Effector memory CD8-positive, alpha-beta T cell (primary cell): ENCODE measurements around the gene ADAM8.
A peak's percentile ranks its signal among the peaks of the same experiment; 100 is the strongest.

Source experiments
- ATAC-seq: fragments of 150-1000 bp; cut with Tn5 transposase; replicated peaks from 2 replicates; pipeline ENCODE4 v1.10.0; 2021; ENCODE audit warnings: mild to moderate bottlenecking, moderate library complexity
- DNase-seq, 3 experiments: peaks; one replicate each; pipeline ENCODE4 v3.0.0; 2021
- H3K27ac Mint-ChIP-seq, 2 donors: one replicate each; pipeline ENCODE4 v1.8.0; 2022; ENCODE audit warnings: mild to moderate bottlenecking in 2 of 2, mixed read lengths in 2 of 2, moderate library complexity in 2 of 2
- H3K27me3 Mint-ChIP-seq, 2 donors: one replicate each; pipeline ENCODE4 v1.8.0; 2022; ENCODE audit warnings: mixed read lengths in 2 of 2
- H3K36me3 Mint-ChIP-seq: one replicate; pipeline ENCODE4 v1.8.0; 2022; ENCODE audit warnings: mild to moderate bottlenecking, moderate library complexity, mixed read lengths; ENCODE audit not compliant: insufficient read depth
- H3K4me1 Mint-ChIP-seq, 2 donors: one replicate each; pipeline ENCODE4 v1.8.0; 2022; ENCODE audit warnings: low read depth in 2 of 2, mixed read lengths in 2 of 2
- H3K4me3 Mint-ChIP-seq, 2 donors: one replicate each; pipeline ENCODE4 v1.8.0; 2022; ENCODE audit warnings: mild to moderate bottlenecking in 2 of 2, mixed read lengths in 2 of 2, moderate library complexity in 2 of 2
- H3K9me3 Mint-ChIP-seq, 2 donors: one replicate each; pipeline ENCODE4 v1.8.0; 2022; ENCODE audit warnings: mixed read lengths in 2 of 2

The ADAM8 gene

GRCh38 chr10:133313192-133313591 is 36.5 kb upstream of the ADAM8 start:
- Mint-ChIP-seq H3K9me3 (no peaks in the 10 kb centered on the region), H3K4me1 (peaks cover 1 to 7% of the 10 kb centered on the region in 2 donors), H3K27ac (no peak overlapping the region), H3K4me3 (no peak overlapping the region), H3K36me3 (peaks cover 31% of the 10 kb centered on the region), H3K27me3 (no peaks in the 10 kb centered on the region)
- DNase-seq (no peak), ATAC-seq (no peak)

DNA sequence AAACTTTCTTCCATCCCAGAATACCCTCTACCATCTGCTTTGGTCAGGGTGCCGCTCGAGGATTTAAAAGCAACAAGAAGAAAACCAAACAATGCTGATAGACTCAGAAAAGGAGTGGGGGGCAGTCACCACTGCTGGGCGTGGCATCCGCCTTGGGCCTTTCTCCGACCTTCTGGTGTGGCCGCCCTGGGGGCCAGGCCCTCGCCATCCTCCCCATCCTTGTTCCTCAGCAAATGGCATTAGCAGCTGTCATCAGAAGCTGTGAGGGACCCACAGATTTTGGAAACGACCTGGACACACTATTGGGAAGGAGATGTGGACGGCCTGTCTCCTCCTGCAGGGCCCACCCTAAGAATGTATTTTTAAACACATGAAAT is 36.1 kb upstream of the ADAM8 start:
- DNase-seq (no peak), ATAC-seq (no peak)
- Mint-ChIP-seq H3K36me3 (peaks cover 36% of the 10 kb centered on the region), H3K4me3 (no peak overlapping the region), H3K4me1 (peaks cover 6 to 11% of the 10 kb centered on the region in 2 donors), H3K27ac (no peak overlapping the region), H3K27me3 (no peaks in the 10 kb centered on the region), H3K9me3 (no peaks in the 10 kb centered on the region)

DNA sequence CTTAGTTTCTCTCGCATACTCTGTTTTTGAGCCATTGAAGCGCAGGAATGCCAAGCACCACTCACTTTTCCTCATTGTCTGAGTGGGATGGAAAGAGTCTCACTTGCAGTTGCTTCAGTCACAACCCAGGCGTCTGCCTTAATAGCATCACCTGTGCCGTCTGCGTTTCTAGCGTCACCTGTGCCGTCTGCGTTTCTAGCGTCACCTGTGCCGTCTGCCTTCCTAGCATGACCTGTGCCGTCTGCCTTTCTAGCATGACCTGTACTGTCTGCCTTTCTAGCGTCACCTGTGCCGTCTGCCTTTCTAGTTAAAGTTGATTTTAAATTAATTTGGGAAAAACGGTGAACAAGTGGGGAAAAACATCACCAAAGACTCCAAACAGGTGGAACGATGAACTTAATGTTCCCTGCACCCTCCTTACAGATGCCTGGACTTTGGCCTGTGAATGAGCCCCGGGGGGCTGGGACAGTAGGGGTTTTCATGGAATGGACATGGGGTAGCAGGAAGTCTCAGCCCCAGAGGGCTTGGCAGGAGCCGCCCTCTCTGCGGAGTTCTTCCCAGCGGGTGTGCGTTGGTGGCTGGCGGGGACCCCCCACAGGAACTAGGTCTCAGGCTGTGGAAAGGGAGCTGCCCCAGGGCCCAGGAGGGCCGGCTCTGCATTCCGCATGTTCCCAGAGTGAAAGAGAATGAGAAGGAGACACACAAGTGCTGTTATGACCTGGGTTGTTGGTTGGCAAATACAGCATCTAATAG is 35.5 kb upstream of the ADAM8 start:
- H3K4me1 Mint-ChIP-seq = peaks cover 10 to 16% of the 10 kb centered on the region in 2 donors

DNA sequence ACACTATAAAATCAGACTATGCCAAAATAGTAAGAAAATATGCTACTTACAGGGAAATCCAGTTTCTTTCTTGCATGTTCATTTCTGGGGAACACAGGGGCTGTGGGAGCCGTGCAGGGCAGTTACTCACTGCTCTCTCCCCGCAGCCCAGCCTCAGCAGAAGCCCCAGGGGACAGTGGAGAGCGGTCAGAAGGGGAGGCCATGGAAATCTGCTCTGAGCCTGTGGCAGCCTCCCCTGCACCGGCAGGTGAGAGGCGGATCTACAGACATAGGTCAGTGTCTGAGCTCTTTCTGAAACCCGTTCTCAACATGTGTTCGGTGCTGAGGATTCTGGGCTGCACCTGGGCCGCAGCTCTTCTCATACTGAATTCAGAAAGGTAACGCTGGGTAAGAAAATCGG is 34.9 kb upstream of the ADAM8 start:
- no peak overlapping the region for H3K4me3 Mint-ChIP-seq
- H3K36me3 Mint-ChIP-seq = peaks cover 40% of the 10 kb centered on the region
- DNase-seq = no peak
- H3K9me3 Mint-ChIP-seq = no peaks in the 10 kb centered on the region
- no peaks in the 10 kb centered on the region for H3K27me3 Mint-ChIP-seq
- no peak overlapping the region for H3K27ac Mint-ChIP-seq
- peaks cover 15 to 19% of the 10 kb centered on the region in 2 donors for H3K4me1 Mint-ChIP-seq
- ATAC-seq = no peak

More for the DNA sequence above, 35.5 kb upstream of the ADAM8 start:
- Mint-ChIP-seq H3K27me3 (no peaks in the 10 kb centered on the region), H3K9me3 (no peaks in the 10 kb centered on the region), H3K27ac (no peak overlapping the region), H3K36me3 (peaks cover 38% of the 10 kb centered on the region), H3K4me3 (no peak overlapping the region)
- DNase-seq (no peak), ATAC-seq (no peak)

GRCh38 chr10:133310789-133311188 is 34.1 kb upstream of the ADAM8 start:
- DNase-seq (no peak), ATAC-seq (no peak)
- H3K9me3 Mint-ChIP-seq = no peaks in the 10 kb centered on the region
- H3K27me3 Mint-ChIP-seq = no peaks in the 10 kb centered on the region
- peaks cover 16 to 19% of the 10 kb centered on the region in 2 donors for H3K4me1 Mint-ChIP-seq
- peak overlapping the region in 1 of 2 donors; percentile 29 for H3K4me3 Mint-ChIP-seq
- no peak overlapping the region for H3K27ac Mint-ChIP-seq
- H3K36me3 Mint-ChIP-seq = peaks cover 44% of the 10 kb centered on the region

DNA sequence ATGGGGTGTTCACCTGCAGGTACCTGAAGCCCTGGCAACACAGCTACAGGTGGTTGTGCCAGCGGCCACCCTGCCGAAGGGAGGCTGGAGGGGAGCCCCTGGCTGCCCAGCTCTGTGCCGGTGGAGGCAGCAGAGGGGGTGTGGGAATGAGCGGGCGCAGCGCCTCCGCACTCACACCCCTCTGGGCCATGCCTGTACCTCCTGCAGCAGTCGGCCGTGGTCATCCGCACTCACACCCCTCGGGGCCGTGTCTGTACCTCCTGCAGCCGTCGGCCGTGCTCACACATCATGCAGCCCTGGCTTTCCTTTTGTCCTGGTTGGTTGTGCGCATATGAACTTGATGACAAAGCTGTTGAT is 33.7 kb upstream of the ADAM8 start:
- peaks cover 20 to 23% of the 10 kb centered on the region in 2 donors for H3K4me1 Mint-ChIP-seq
- H3K36me3 Mint-ChIP-seq = peaks cover 48% of the 10 kb centered on the region
- H3K9me3 Mint-ChIP-seq = no peaks in the 10 kb centered on the region
- DNase-seq (no peak), ATAC-seq (no peak)
- no peak overlapping the region for H3K27ac Mint-ChIP-seq
- no peak overlapping the region for H3K4me3 Mint-ChIP-seq
- no peaks in the 10 kb centered on the region for H3K27me3 Mint-ChIP-seq

DNA sequence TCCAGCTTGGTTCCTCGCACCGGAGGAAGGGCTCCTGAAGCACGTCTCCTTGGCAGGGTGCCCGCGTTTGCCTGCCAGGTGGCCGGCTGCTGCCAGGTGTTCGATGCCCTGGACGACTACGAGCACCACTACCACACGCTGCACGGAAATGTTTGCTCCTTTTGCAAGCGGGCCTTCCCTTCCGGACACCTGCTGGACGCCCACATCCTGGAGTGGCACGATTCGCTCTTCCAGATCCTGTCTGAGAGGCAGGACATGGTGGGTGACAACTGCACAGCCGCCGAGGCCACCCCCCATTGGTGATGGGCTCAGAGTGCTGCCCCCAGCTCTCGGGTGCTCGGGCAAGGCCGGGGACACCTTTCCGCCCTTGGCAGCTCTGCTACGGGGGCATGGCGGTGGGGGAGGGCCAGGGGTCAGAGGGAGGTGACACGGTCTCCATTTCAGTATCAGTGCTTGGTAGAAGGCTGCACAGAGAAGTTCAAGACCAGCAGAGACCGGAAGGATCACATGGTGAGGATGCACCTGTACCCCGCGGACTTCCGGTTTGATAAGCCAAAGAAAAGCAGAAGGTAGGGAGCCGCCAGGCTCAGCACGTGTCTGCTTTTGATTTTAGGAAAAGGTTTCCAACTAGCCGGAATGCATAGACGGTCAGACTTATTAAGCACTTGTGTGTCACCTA is 33.2 kb upstream of the ADAM8 start:
- Mint-ChIP-seq H3K4me1 (peaks cover 23 to 28% of the 10 kb centered on the region in 2 donors), H3K27me3 (no peaks in the 10 kb centered on the region), H3K4me3 (peak overlapping the region; percentile 69 to 98), H3K27ac (peak overlapping the region; percentile 78 to 99), H3K9me3 (no peaks in the 10 kb centered on the region), H3K36me3 (peaks cover 51% of the 10 kb centered on the region)
- DNase-seq (no peak), ATAC-seq (no peak)

DNA sequence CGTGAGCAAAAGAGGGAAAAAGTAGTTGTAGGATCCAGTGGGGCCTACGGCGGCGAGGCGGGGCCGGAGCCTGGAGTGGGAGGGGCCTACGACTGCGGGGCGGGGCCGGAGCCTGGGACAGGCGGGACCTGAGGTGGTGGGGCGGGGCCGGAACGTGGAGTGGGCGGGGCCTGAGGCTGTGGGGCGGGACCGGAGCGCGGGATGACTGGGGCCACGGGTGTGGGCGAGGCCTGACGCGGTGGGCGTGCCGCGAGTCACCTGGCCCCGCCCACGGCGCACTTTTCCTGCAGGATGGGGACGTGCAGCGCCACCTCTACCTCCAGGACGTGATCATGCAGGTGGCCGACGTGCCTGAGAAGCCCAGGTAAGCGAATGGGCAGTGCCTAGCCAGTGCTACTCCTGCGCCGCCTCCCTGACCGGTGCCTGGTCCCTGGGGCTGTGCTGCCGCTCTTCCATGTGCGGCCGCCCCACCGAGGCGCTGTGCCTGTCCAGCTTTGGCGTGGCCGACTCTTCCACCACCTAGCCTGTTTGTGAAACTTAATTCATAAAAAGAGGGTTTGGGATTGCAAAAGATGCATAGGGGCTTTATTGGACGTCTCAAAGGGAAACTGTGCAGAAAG is 32.5 kb upstream of the ADAM8 start:
- Mint-ChIP-seq H3K9me3 (no peaks in the 10 kb centered on the region), H3K27me3 (no peaks in the 10 kb centered on the region), H3K36me3 (peaks cover 51% of the 10 kb centered on the region), H3K4me1 (peaks cover 23 to 25% of the 10 kb centered on the region in 2 donors), H3K27ac (peak overlapping the region; percentile 78 to 99), H3K4me3 (peak overlapping the region; percentile 69 to 98)
- peak; percentile 90 to 95 (median 93) for DNase-seq
- ATAC-seq = peak; percentile 70

- H3K4me1 Mint-ChIP-seq = peaks cover 24 to 30% of the 10 kb centered on the region in 2 donors
- peak; percentile 72 for ATAC-seq
Observed at GRCh38 chr10:133308421-133309099, 31.9 kb upstream of the ADAM8 start, which contains the start of the genes TUBGCP2 and ZNF511. TUBGCP2 (minus strand) TSS chr10:133308872; CDS start chr10:133302941, 5,931 bp downstream. ZNF511 (plus strand) TSS chr10:133308914; CDS start chr10:133308944, 30 bp downstream.

DNA sequence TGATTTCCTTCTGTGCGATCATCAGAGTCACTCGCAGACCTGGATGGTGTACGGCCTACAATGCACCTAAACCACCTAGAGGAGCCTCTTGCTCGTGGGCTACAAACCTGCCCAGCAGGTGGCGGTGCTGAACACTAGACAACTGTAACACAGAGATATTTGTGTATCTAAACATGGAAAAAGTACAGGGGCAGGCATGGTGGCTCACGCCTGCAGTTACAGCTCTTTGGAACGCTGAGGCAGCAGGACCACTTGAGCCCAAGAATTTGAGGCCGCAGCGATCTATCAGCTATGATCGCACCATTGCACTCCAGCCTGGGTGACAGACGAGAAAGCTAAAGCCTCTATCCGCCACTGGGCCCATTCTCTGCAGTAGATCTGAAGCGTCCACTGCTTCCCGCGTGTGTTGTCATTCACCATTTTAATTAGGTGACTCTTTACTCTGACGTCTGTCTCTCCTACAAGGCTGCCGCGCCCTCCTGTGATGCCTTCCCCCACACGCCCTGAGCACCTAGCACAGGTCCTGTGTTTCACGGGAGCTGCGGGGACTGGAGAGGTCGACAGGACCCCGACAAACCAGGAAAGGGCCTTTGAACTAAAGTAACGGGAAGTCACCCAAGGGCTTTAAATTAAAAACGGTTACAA is 31.2 kb upstream of the ADAM8 start:
- peaks cover 51% of the 10 kb centered on the region for H3K36me3 Mint-ChIP-seq
- H3K4me1 Mint-ChIP-seq = peaks cover 26 to 31% of the 10 kb centered on the region in 2 donors
- DNase-seq = peak; percentile 83 to 86 (median 86)
- no peaks in the 10 kb centered on the region for H3K9me3 Mint-ChIP-seq
- no peaks in the 10 kb centered on the region for H3K27me3 Mint-ChIP-seq
- H3K4me3 Mint-ChIP-seq = peak overlapping the region; percentile 95 to 98
- ATAC-seq = peak; percentile 61
- peak overlapping the region; percentile 99 for H3K27ac Mint-ChIP-seq

More at GRCh38 chr10:133308421-133309099, 31.9 kb upstream of the ADAM8 start, which contains the start of the genes TUBGCP2 and ZNF511:
- H3K27me3 Mint-ChIP-seq = no peaks in the 10 kb centered on the region
- H3K4me3 Mint-ChIP-seq = peak within 1 kb of the TSS; percentile 95 to 98
- no peaks in the 10 kb centered on the region for H3K9me3 Mint-ChIP-seq
- H3K36me3 Mint-ChIP-seq = peaks cover 51% of the 10 kb centered on the region
- DNase-seq = peak; percentile 90 to 94 (median 93)
- peak within 1 kb of the TSS; percentile 99 for H3K27ac Mint-ChIP-seq

DNA sequence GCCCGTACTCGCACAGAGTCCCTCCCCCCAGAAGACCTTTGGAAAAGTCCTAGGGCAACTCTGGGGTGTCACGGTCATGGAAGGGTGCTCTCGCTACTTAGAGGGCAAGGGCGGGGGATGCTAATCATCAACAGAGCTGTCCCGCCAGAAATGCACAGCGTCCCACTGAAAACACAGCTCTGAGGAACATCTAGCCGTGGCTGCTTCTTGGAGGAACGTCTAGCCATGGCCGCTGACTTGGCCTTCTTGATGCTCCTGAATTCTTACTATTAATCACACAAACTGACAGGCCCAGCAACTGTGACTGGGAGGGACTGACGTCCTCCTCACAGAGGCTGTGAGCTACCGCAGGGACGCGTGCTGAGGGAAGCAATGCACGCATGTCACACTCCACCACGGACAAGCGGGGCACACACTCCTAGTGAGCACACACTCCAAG is 30.3 kb upstream of the ADAM8 start:
- ATAC-seq = no peak
- Mint-ChIP-seq H3K9me3 (no peaks in the 10 kb centered on the region), H3K27ac (peak overlapping the region; percentile 99), H3K4me3 (peak overlapping the region; percentile 95 to 98), H3K36me3 (peaks cover 54% of the 10 kb centered on the region), H3K4me1 (peaks cover 31% of the 10 kb centered on the region in 2 donors), H3K27me3 (no peaks in the 10 kb centered on the region)
- no peak for DNase-seq

DNA sequence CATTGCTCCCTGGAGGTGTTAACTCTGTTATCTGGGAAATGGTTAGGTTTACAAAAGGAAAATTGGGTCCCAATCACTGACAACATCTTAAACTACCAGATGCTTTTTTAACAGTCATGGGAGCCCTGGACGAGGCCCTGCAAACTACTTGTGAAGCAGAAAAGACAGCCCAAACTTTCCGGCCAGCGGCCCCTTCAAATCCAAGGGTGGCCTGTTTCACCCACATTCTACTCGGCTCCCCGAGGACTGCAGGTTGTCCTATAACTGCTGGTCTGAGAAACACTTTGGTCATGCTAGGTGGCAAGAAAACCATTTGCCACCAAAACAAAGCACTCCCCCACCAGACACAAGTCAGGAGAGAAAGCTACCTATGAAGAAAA is 29.4 kb upstream of the ADAM8 start:
- Mint-ChIP-seq H3K27me3 (no peaks in the 10 kb centered on the region), H3K4me1 (peaks cover 31% of the 10 kb centered on the region in 2 donors), H3K4me3 (no peak overlapping the region), H3K9me3 (no peaks in the 10 kb centered on the region), H3K36me3 (peaks cover 55% of the 10 kb centered on the region), H3K27ac (peak overlapping the region in 1 of 2 donors; percentile 99)
- DNase-seq = no peak
- ATAC-seq = no peak
